HG02588 (cell line): ENCODE data around the gene KATNB1.
"Not testable (repeated sequence)": the region's sequence is repeated elsewhere in the genome, so short reads cannot be mapped to it uniquely, and the experiment has no call there.

Source experiments
- ATAC-seq: cut with Tn5 transposase; IDR thresholded peaks from one replicate; pipeline ENCODE4 v1.9.1; 2021; ENCODE audit warnings: mild to moderate bottlenecking, moderate library complexity; ENCODE audit not compliant: unreplicated experiment

The KATNB1 gene

GRCh38 chr16:57700781-57701551, 34.6 kb upstream of the KATNB1 start:
- no peak for ATAC-seq

GRCh38 chr16:57701759-57702371, 33.7 kb upstream of the KATNB1 start:
- no peak for ATAC-seq

GRCh38 chr16:57703416-57704010, 32.1 kb upstream of the KATNB1 start:
- ATAC-seq, result no peak

GRCh38 chr16:57704011-57704904, 31.3 kb upstream of the KATNB1 start:
- no peak for ATAC-seq

GRCh38 chr16:57704905-57705852, 30.4 kb upstream of the KATNB1 start:
- ATAC-seq, result no peak

GRCh38 chr16:57706717-57707116, 28.9 kb upstream of the KATNB1 start:
- ATAC-seq, result no peak

GRCh38 chr16:57707331-57707730, 28.2 kb upstream of the KATNB1 start:
- no peak for ATAC-seq

- no peak for ATAC-seq
Observed at GRCh38 chr16:57708168-57708567, 27.4 kb upstream of the KATNB1 start.

GRCh38 chr16:57709663-57710062, 25.9 kb upstream of the KATNB1 start:
- no peak for ATAC-seq

- no peak for ATAC-seq
Observed at GRCh38 chr16:57711346-57711745, 24.2 kb upstream of the KATNB1 start.

GRCh38 chr16:57711993-57712392, 23.6 kb upstream of the KATNB1 start:
- no peak for ATAC-seq

- not testable (repeated sequence) for ATAC-seq
Observed at GRCh38 chr16:57712569-57712968, 23.0 kb upstream of the KATNB1 start.

- no peak for ATAC-seq
Observed at GRCh38 chr16:57713596-57713995, 22.0 kb upstream of the KATNB1 start.

- no peak for ATAC-seq
Observed at GRCh38 chr16:57714047-57714446, 21.5 kb upstream of the KATNB1 start.

GRCh38 chr16:57720142-57720575, 15.4 kb upstream of the KATNB1 start:
- no peak for ATAC-seq

GRCh38 chr16:57721356-57722209, 14.0 kb upstream of the KATNB1 start:
- no peak for ATAC-seq

- no peak for ATAC-seq
Observed at GRCh38 chr16:57722210-57722499, 13.4 kb upstream of the KATNB1 start.

- ATAC-seq, result no peak
Observed at GRCh38 chr16:57722651-57723050, 12.9 kb upstream of the KATNB1 start.

GRCh38 chr16:57723170-57723569, 12.4 kb upstream of the KATNB1 start:
- ATAC-seq, result no peak
